DMS53 (cell line): ENCODE results near the gene THAP8.
A peak's percentile ranks its signal among the peaks of the same experiment; 100 is the strongest.
"Not testable (repeated sequence)": the region's sequence is repeated elsewhere in the genome, so short reads cannot be mapped to it uniquely, and the experiment has no call there.

Source experiments
- DNase-seq: peaks from one replicate; lab custom pipeline; 2025; lab: John Stamatoyannopoulos, UW

The THAP8 gene

GRCh38 chr19:36068810-36069499, 14.9 kb upstream of the THAP8 start:
- not testable (repeated sequence) for DNase-seq

GRCh38 chr19:36067681-36068080, 13.6 kb upstream of the THAP8 start:
- no peak for DNase-seq

GRCh38 chr19:36064826-36065225, 10.7 kb upstream of the THAP8 start:
- no peak for DNase-seq

DNA sequence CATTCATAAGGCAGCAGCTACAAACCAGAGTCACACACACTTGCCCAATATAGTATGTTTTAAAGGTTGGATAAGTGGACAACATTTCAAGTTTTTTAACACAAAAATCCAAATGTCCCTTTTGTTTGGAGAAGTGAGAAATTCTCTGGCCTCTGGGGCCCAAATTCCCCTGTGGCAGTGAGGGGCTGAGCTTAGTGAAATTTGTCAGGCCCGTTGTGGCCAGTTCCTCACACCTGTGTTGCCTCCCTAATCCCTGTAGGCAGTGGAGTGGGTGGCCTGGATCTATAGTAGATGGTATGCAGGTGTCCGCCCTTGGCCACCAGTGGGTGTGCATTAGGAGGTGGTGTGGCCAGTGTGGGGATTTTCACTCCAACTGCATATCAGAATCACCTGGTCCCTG, 7.3 kb upstream of the THAP8 start:
- DNase-seq = no peak

- DNase-seq = peak; percentile 63
These were observed 6.3 kb upstream of the THAP8 start for GRCh38 chr19:36060430-36060829.

DNA sequence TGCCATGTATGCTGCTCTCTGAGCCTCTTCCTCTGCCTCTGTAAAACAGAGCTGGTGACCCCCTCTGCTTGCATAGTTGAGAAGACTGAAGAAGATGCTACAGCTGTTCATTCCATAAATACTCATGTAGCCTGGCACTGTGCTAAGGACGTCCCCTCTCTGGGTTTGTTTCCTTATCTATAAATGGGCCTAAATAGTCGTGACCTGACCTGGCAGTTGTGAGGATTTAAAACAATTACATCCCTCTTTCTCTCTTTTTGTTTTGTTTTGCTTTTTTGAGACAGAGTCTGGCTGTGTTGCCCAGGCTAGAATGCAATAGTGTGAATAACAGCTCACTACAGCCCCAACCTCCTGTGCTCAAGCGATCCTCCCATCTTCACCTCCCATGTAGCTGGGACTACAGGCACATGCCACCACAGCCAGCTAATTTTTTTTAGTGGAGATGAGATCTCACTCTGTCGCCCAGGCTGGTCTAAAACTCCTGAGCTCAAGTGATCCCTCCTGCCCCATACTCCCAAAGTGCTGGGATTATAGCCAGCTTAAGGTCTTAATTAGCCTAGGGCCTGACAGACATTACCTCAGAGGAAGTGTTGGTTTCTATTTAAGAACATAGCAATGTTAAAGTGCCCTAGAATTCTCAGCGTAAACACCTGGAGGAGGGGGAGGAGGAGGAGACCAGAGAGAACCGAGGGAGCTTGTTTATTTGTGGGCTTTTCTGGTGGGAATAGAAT, 5.3 kb upstream of the THAP8 start:
- no peak for DNase-seq

DNA sequence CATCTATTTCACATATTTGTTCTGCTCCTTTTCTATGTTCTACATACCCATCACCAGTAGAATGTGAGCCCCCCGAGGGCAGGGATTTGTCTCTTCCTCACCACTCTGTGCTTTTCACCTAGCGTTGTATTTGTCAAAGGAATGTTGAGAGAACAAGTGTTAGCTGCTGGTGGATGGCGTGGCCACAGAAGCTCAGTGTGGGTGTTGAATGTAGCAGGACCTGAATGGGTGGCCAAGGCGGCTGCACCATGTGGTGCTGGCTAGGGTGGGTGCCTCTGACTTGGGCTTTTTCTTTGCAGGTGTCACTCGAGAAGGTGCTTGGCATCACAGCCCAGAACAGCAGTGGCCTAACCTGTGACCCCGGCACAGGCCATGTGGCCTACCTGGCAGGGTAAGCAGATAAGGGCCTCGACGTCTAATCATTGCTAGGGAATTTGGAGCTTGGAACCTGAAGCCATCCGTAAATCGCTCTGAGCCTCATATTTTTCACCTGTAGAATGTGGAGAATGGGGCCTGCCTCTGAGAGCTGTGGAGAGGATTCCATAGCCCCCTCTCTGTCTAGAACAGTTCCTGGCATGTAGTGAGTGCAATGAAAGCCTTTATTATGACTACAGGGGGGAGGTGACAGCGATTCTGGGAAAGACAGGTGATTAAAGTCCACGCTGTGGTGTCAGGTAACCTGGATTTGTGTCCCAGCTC, 4.5 kb upstream of the THAP8 start:
- DNase-seq = no peak

GRCh38 chr19:36054733-36055686, 925 bp upstream of the THAP8 start, which contains the start of gene WDR62:
Gene WDR62 (plus strand): TSS chr19:36054897. CDS start chr19:36054972, 75 bp downstream.
- peak; percentile 98 for DNase-seq

DNA sequence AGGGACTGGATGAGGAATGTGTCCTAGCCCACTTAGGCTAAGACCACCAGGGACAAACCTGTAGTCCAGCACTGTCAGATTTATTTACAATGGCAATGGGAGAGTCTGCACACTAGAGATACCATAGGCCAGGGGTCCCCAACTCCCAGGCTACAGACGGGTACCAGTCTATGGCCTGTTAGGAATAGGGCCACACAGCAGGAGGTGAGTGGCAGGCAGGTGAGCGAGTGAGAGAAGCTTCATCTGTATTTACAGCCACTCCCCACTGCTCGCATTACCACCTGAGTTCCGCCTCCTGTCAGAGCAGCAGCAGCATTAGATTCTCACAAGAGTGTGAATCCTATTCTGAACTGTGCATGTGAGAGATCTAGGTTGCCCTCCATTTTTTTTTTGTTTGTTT, 2.4 kb downstream of the THAP8 start:
- peak; percentile 56 for DNase-seq

DNA sequence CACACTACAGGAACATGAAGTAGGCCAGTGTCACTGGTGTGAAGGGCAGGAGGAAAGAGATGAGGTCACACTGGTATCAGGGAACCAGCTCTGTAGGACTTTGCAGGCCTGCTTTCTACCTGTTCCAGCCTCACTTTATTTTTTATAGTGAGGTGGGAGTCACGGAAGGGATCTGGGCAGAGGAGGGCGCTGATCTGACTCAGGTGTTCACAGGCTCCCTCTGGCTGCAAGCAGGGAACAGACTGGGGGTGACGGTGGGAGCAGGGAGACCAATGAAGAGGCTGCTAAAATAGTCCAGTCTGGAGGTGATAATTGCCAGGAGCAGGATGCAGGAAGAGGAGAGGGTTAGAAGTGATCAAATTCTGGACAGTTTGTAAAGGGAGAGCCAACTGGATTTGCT, 2.8 kb downstream of the THAP8 start:
- peak; percentile 33 for DNase-seq

- peak; percentile 69 for DNase-seq
These were observed 4.9 kb downstream of the THAP8 start for GRCh38 chr19:36049080-36049698.

GRCh38 chr19:36047835-36048234, 6.2 kb downstream of the THAP8 start:
- no peak for DNase-seq

DNA sequence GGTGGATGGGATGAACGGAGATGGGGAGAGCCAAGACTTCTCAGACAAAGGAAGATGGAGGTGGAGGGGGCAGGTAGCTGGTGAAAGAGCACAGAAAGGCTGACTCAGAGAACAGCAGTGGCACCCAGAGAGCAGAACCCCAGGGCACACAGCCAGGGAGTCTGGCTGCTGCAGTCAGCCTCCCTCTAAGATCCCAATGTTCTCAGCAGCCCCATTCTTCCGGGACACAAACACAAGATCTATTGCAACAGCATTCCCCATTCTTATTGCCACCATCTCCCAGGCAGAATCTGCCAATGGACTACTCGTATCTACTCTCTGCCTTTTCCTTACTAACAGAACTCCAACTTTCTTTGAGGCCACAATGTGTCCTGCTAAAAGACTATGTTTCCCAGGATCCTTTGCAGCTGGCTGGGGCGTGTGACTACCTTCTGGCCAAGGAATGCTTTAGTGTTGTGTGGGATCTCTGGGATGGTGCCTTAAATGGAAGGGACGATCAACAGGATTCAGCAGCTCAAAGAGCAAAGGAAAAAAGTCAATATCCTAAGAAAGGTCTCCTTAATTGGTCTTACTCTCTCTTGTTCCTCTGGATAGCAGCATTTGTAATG, 7.5 kb downstream of the THAP8 start:
- no peak for DNase-seq

- no peak for DNase-seq
These were observed 10.1 kb downstream of the THAP8 start for GRCh38 chr19:36043952-36044351.

GRCh38 chr19:36041831-36042230, 12.3 kb downstream of the THAP8 start:
- DNase-seq = no peak

DNA sequence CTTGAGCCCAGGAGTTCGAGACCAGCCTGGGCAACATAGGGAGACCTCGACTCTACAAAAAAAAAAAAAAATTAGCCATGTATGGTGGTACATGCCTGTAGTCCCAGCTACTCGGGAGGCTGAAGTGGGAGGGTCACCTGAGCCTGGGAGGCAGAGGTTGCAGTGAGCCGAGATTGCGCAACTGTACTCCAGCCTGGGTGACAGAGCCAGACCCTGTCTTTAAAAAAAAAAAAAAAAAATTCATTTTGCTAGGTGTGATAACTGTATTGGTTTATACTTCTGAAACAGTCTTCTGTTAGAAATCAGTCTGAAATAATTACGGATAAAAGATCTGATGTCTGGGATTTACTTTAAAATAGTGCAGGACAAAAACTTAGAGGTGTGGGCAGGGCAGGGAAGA, 13.0 kb downstream of the THAP8 start:
- not testable (repeated sequence) for DNase-seq

DNA sequence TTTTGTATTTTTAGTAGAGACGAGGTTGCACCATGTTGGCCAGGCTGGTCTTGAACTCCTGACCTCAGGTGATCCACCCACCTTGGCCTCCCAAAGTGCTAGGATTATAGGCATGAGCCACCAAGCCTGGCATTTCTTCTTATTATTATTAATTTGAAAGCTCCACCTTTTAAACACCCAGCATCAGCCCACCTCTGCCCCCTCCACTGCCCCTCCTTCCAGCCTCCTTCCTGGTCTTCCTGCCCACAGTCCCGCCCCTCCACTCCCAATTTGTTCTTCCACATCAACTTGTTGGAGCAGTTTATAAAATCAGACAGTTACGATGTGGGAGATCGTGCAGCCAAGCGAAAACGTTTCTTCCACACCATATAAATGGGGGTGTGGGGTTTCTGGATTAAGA, 13.6 kb downstream of the THAP8 start:
- DNase-seq = no peak

DNA sequence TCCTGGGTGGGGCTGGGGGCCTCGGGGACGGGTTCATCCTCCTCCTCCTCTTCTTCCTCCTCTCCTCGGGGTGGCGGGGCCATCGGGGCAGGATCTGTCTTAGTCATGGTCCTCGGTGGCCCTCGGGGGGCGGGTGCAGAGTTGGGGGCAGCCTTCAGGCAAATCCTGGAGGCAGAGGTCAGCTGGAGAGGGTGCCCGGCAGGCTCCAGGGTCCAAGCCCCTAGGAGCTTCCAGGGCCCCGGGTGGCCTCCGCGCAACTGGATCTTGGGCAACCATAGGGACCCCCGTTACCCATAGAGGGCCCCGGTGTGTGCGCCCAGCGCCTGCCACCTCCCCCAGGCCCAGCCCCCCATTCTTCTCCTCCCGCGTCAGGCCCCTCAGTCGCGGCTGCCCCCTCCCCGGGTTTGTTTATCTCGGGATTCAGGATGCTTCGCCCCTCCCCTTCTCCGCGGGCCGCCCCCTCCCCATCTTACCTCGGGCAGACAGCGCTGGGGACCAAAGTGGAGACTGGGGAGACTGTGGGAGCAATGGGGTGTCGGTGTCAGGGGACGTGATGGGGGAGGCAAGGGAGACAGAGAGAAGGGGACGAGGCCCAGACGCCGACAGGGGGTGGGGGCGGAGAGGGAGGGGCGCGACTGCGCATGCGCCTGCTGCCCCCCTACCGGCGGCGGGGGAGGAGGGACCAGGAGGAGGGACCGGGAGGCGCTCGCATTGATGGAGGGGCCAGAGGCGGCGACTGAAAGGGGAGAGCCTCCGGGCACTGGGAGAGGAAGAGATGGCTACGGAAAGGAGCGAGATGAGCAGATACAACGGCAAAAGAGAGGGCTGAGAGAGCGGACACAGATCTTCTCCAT, 21.6 kb downstream of the THAP8 start, which contains the start of gene CLIP3:
TSS of gene CLIP3 (minus strand) at position 623 of the 854 bp plus-strand sequence. CDS start at position 107, 516 bp downstream.
- DNase-seq = peak; percentile 77

DNA sequence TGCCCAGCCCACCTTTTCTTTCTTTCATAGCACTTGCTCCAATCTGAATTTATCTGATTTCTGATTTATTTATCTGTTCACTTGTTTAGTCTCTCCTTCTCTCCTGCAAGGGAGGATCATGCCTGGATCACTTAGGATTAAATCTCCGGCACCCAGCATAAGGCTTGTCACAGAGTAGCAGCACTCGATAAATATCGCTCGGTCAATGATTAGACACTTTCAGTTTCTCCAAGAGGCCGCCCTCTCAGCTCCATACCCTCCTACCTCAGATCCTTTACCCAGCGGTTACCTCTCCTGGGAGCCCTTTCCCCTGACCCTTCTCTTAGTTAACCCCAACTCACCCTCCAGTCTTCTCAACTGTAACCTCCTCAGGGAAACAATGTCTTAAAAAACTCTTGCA, 22.8 kb downstream of the THAP8 start:
- no peak for DNase-seq
